ENCODE measurements around the gene CACNG8. TPM values are rescaled to one million over a fixed set of nuclear protein-coding genes. Genes with fewer than 3 reads are reported as not detected.

The CACNG8 gene
- total RNA-seq, 2 donors from 2014 or later, result not detected

- ATAC-seq (ENCODE audit: insufficient number of reproducible peaks, low FRiP score, low read depth), result no peak
- TF ChIP-seq, protein P1, sequence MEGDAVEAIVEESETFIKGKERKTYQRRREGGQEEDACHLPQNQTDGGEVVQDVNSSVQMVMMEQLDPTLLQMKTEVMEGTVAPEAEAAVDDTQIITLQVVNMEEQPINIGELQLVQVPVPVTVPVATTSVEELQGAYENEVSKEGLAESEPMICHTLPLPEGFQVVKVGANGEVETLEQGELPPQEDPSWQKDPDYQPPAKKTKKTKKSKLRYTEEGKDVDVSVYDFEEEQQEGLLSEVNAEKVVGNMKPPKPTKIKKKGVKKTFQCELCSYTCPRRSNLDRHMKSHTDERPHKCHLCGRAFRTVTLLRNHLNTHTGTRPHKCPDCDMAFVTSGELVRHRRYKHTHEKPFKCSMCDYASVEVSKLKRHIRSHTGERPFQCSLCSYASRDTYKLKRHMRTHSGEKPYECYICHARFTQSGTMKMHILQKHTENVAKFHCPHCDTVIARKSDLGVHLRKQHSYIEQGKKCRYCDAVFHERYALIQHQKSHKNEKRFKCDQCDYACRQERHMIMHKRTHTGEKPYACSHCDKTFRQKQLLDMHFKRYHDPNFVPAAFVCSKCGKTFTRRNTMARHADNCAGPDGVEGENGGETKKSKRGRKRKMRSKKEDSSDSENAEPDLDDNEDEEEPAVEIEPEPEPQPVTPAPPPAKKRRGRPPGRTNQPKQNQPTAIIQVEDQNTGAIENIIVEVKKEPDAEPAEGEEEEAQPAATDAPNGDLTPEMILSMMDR (IDR thresholded peaks at IDR 0.05), result no peak
- Histone ChIP-seq H3K9me3 (no peaks in the 10 kb centered on the region), H3K4me1 (ENCODE audit: control insufficient read depth in 1 of 2, low read depth in 2 of 2) (no peaks in the 10 kb centered on the region), H3K27me3 (replicated peaks; ENCODE audit: insufficient read depth) (no peaks in the 10 kb centered on the region), H3K4me3 (no peak overlapping the region), H3K36me3 (no peaks in the 10 kb centered on the region), H3K27ac (no peak overlapping the region)
- DNase-seq (ENCODE audit: low spot score), result no peak
Observed at GRCh38 chr19:53957448-53958167, 5.1 kb upstream of the CACNG8 start.

DNA sequence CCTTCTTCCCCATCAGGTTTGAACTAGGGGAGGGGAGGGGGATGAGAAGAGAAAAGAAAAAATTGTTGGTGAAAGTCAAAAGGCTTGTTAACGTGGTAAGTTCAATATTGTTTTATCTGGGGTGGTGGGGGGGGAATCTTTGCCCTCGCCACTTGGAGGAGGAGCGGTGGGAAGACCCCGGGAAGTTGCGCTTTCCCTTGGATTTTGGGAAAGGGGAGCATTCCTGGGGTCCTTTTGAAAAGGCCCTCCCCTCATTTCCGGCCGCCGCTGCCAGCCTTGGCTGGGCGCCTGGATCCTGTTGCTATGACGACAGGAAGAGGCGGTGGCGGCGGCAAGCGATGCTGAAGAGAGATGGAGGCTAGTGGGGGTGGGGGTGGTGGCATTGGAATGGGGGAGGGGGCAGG lies 4.6 kb upstream of the CACNG8 start:
- DNase-seq (ENCODE audit: low spot score), result no peak
- Histone ChIP-seq H3K36me3 (no peaks in the 10 kb centered on the region), H3K27ac (no peak overlapping the region), H3K4me1 (ENCODE audit: control insufficient read depth in 1 of 2, low read depth in 2 of 2) (no peaks in the 10 kb centered on the region), H3K27me3 (replicated peaks; ENCODE audit: insufficient read depth) (no peaks in the 10 kb centered on the region), H3K9me3 (no peaks in the 10 kb centered on the region), H3K4me3 (no peak overlapping the region)
- no peak for ATAC-seq (ENCODE audit: insufficient number of reproducible peaks, low FRiP score, low read depth)
- TF ChIP-seq, protein P1 (IDR thresholded peaks at IDR 0.05), result no peak

DNA sequence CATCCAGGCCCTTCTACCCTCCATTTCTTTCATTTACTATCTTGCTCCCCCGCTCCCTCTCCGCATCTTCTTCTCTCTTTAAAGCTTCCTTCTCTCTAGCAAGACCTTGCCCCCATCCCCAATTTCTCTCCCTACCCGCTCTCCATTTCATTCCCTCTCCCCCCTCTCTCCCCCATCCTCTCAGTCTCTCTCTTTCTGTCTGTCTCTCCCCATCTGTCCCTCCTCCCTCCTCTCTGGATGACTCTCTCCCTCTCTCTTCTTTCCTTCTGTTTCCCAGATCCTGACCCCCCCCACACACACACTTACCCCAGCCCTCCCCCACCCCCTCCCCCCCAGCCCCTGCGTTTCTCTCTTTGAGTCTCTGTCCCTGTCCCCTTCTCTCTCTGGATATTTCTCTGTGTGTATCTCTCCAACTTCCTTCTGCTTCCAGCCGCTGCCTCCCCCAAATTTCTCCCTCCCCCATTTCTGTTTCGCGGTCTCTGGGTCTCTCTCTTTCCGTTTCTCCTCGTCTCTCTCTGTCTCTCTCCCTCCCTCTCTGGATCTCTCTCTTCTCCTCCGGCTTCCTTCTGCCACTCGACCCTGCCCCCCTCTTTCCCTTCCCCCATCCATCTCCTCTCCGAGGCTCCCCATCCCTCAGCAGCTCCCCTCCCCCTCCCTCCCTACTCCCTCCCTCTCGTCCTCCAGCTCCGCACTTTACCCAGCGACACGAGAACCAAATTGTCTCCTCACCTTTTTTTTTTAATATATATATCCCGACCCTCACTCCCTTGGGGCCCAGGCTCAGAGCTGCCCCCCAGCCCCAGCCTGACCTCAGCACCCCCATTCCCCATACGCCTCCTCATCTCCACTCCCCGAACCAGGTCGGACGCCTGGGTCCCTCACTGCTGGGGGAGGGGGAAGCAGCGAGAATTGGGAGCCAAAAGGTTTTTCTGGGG lies 3.6 kb upstream of the CACNG8 start:
- no peak overlapping the region for H3K4me3 ChIP-seq
- no peak for ATAC-seq (ENCODE audit: insufficient number of reproducible peaks, low FRiP score, low read depth)
- no peaks in the 10 kb centered on the region for H3K4me1 ChIP-seq (ENCODE audit: control insufficient read depth in 1 of 2, low read depth in 2 of 2)
- TF ChIP-seq, protein P1 (IDR thresholded peaks at IDR 0.05), result no peak
- H3K36me3 ChIP-seq, result no peaks in the 10 kb centered on the region
- DNase-seq (ENCODE audit: low spot score), result no peak
- no peak overlapping the region for H3K27ac ChIP-seq
- no peaks in the 10 kb centered on the region for H3K9me3 ChIP-seq
- H3K27me3 ChIP-seq (replicated peaks; ENCODE audit: insufficient read depth), result no peaks in the 10 kb centered on the region

GRCh38 chr19:53960187-53960586 lies 2.5 kb upstream of the CACNG8 start:
- H3K27me3 ChIP-seq (replicated peaks; ENCODE audit: insufficient read depth), result no peaks in the 10 kb centered on the region

DNA sequence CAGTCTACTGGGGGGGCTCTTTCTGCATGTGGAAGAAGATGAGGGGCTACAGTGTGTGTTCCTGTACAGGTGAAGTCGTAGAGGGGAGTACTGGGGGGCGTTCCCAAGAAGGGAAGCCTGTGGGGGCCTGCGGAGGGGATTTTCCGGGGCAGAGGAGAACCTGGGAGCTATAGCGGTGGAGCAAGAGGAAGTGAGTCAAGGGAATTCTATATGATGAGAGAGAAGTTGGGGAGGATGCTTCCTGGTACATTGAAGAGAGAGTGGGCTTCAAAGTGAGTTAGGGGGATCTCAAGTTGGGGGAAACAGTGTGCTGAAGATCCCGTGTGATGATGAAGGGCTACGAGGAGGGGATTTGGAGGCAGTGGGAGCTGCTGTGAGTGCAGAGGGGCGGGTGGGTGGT lies 1.9 kb upstream of the CACNG8 start:
- Histone ChIP-seq H3K27ac (no peak overlapping the region), H3K4me3 (no peak overlapping the region), H3K4me1 (ENCODE audit: control insufficient read depth in 1 of 2, low read depth in 2 of 2) (no peaks in the 10 kb centered on the region), H3K9me3 (no peaks in the 10 kb centered on the region), H3K36me3 (no peaks in the 10 kb centered on the region), H3K27me3 (replicated peaks; ENCODE audit: insufficient read depth) (no peaks in the 10 kb centered on the region)
- DNase-seq (ENCODE audit: low spot score) (no peak), ATAC-seq (ENCODE audit: insufficient number of reproducible peaks, low FRiP score, low read depth) (no peak)
- TF ChIP-seq, protein P1 (IDR thresholded peaks at IDR 0.05), result no peak

More at GRCh38 chr19:53960187-53960586, 2.5 kb upstream of the CACNG8 start:
- Histone ChIP-seq H3K36me3 (no peaks in the 10 kb centered on the region), H3K27ac (no peak overlapping the region), H3K9me3 (no peaks in the 10 kb centered on the region), H3K4me1 (ENCODE audit: control insufficient read depth in 1 of 2, low read depth in 2 of 2) (no peaks in the 10 kb centered on the region), H3K4me3 (no peak overlapping the region)
- DNase-seq (ENCODE audit: low spot score) (no peak), ATAC-seq (ENCODE audit: insufficient number of reproducible peaks, low FRiP score, low read depth) (no peak)
- TF ChIP-seq, protein P1 (IDR thresholded peaks at IDR 0.05), result no peak

Measured in thoracic aorta (tissue), 2 donors.